A549 (cell line): ENCODE measurements around the gene NEGR1. TPM values are rescaled to one million over a fixed set of nuclear protein-coding genes. Genes with fewer than 3 reads are reported as not detected.

ENCODE experiments used
- ATAC-seq, 2 experiments: fragments of 200-7000 bp in 1 of 2; fragments of >200 bp in 1 of 2; cut with Nextera tagmentation in 1 of 2; cut with Tn5 transposase in 1 of 2; 3 replicates each; pipeline versions ENCODE4 v1.8.0 to v1.9.1; 2018 to 2020; ENCODE audit warnings: mild to moderate bottlenecking in 1 of 2, moderate library complexity in 1 of 2
- CTCF ChIA-PET: fragments of 300-600 bp; sonication (Branson Sonifier 250); formaldehyde crosslinking; extraction: SDS; loops from one replicate; lab custom pipeline; 2021; ENCODE audit warnings: antibody characterized with exemption, inconsistent platforms; lab: Yijun Ruan, JAX
- POLR2A ChIA-PET: fragments of 350-600 bp; formaldehyde crosslinking; extraction: SDS; loops from one replicate; lab custom pipeline; 2021; ENCODE audit warnings: antibody characterized with exemption, inconsistent platforms; lab: Yijun Ruan, JAX
- DNase-seq, 2 experiments: peaks; one replicate each; pipeline versions ENCODE4 v3.0.0 to v3.0.0-alpha.2; 2011 to 2016; ENCODE audit warnings: low read depth in 1 of 2, low spot score in 1 of 2
- FAIRE-seq: peaks from 2 replicates; lab custom pipeline; 2011; peaks lifted over from hg19 to GRCh38; lab: Jason Lieb, UNC
- H3K27ac ChIP-seq, 2 experiments: fragments of >200 bp; sonication (Bioruptor Twin); formaldehyde crosslinking; 3 replicates each; pipeline ENCODE4 v1.5.1; 2016 to 2017
- H3K4me1 ChIP-seq: fragments of >200 bp; sonication (Bioruptor Twin); formaldehyde crosslinking; 3 replicates; pipeline ENCODE4 v1.6.1; 2016
- H3K4me2 ChIP-seq: fragments of >200 bp; sonication (Bioruptor Twin); formaldehyde crosslinking; 3 replicates; pipeline ENCODE4 v1.6.1; 2016
- H3K4me3 ChIP-seq: fragments of >200 bp; sonication (Bioruptor Twin); formaldehyde crosslinking; 3 replicates; pipeline ENCODE4 v1.5.1; 2016
- H3K9me3 ChIP-seq: fragments of >200 bp; sonication (Bioruptor Twin); formaldehyde crosslinking; 3 replicates; pipeline ENCODE4 v1.6.1; 2016
- BHLHE40 ChIP-seq: IDR thresholded peaks from 2 replicates; pipeline ENCODE4 v1.6.1; 2012; ENCODE audit warnings: low read depth, low read length, inconsistent platforms
- CBX2 ChIP-seq: fragments of 200-600 bp; sonication (generic); IDR thresholded peaks from 2 replicates; pipeline ENCODE4 v1.6.1; 2016; ENCODE audit warnings: low read depth, mild to moderate bottlenecking, borderline replicate concordance
- CHD2 ChIP-seq: fragments of 150-350 bp; IDR thresholded peaks from 2 replicates; pipeline ENCODE4 v1.6.1; 2014; ENCODE audit warnings: low read length; ENCODE audit not compliant: partially characterized antibody
- CHD4 ChIP-seq: fragments of 200-600 bp; sonication (generic); IDR thresholded peaks from 2 replicates; pipeline ENCODE4 v1.6.1; 2016; ENCODE audit warnings: antibody characterized with exemption, mild to moderate bottlenecking, borderline replicate concordance
- EHF ChIP-seq: fragments of 250-450 bp; sonication (Bioruptor Pico); IDR thresholded peaks from 2 replicates; pipeline ENCODE4 v1.5.0; 2020; ENCODE audit warnings: mild to moderate bottlenecking
- EP300 ChIP-seq, 2 experiments: fragments of >200 bp; sonication (Bioruptor Twin); formaldehyde crosslinking; IDR thresholded peaks; 2 replicates in 1 of 2; 3 replicates in 1 of 2; pipeline ENCODE4 v1.6.1; 2016 to 2017
- FOSB ChIP-seq: fragments of 250-450 bp; sonication (Bioruptor Pico); IDR thresholded peaks from 2 replicates; pipeline ENCODE4 v1.5.0; 2020; ENCODE audit warnings: mild to moderate bottlenecking, moderate library complexity
- FOXS1 ChIP-seq: fragments of 250-450 bp; sonication (Bioruptor Pico); IDR thresholded peaks from 2 replicates; pipeline ENCODE4 v1.5.0; 2020; ENCODE audit warnings: mild to moderate bottlenecking, moderate library complexity
- GATA3 ChIP-seq: IDR thresholded peaks from 2 replicates; pipeline ENCODE4 v1.6.1; 2012; ENCODE audit warnings: borderline replicate concordance
- HDAC2 ChIP-seq: fragments of 200-600 bp; sonication (generic); IDR thresholded peaks from 2 replicates; pipeline ENCODE4 v1.6.1; 2016
- HEYL ChIP-seq: fragments of 250-450 bp; sonication (Bioruptor Pico); IDR thresholded peaks from 2 replicates; pipeline ENCODE4 v1.8.0; 2021; ENCODE audit warnings: mild to moderate bottlenecking, moderate library complexity
- MAFK ChIP-seq: fragments of 450-650 bp; IDR thresholded peaks from 2 replicates; pipeline ENCODE4 v1.6.1; 2014; ENCODE audit not compliant: partially characterized antibody
- MAZ ChIP-seq: fragments of 150-350 bp; IDR thresholded peaks from 2 replicates; pipeline ENCODE4 v1.6.1; 2014; ENCODE audit warnings: antibody characterized with exemption, low read depth, low read length, borderline replicate concordance
- NFE2L2 ChIP-seq: fragments of 150-350 bp; conservative IDR thresholded peaks from 2 replicates; pipeline ENCODE4 v1.6.1; 2014; ENCODE audit warnings: low read length
- NPAS2 ChIP-seq: fragments of 250-450 bp; sonication (Bioruptor Pico); IDR thresholded peaks from 2 replicates; pipeline ENCODE4 v1.8.0; 2022; ENCODE audit warnings: mild to moderate bottlenecking, moderate library complexity, borderline replicate concordance
- POLR2AphosphoS2 ChIP-seq: conservative IDR thresholded peaks from 2 replicates; pipeline ENCODE4 v1.6.1; 2012; ENCODE audit warnings: low read length, improper control_type of control experiment, inconsistent platforms
- RARB ChIP-seq: fragments of 250-450 bp; sonication (Bioruptor Pico); IDR thresholded peaks from 2 replicates; pipeline ENCODE4 v1.8.0; 2021; ENCODE audit warnings: mild to moderate bottlenecking, moderate library complexity
- SMC3 ChIP-seq: fragments of >200 bp; sonication (Bioruptor Twin); formaldehyde crosslinking; IDR thresholded peaks from 3 replicates; pipeline ENCODE4 v1.6.1; 2018; ENCODE audit warnings: inconsistent platforms
- SREBF2 ChIP-seq: fragments of 450-650 bp; IDR thresholded peaks from 2 replicates; pipeline ENCODE4 v1.6.1; 2014; ENCODE audit warnings: mild to moderate bottlenecking, moderate library complexity
- TP53 ChIP-seq: fragments of 250-450 bp; sonication (Bioruptor Pico); IDR thresholded peaks from 2 replicates; pipeline ENCODE4 v1.5.0; 2021; ENCODE audit warnings: mild to moderate bottlenecking, moderate library complexity
- ZFP36 ChIP-seq: fragments of 450-650 bp; IDR thresholded peaks from 2 replicates; pipeline ENCODE4 v1.6.1; 2014; ENCODE audit warnings: borderline replicate concordance; ENCODE audit not compliant: partially characterized antibody
- ZSCAN20 ChIP-seq: fragments of 250-450 bp; sonication (Bioruptor Pico); IDR thresholded peaks from 2 replicates; pipeline ENCODE4 v1.8.0; 2022; ENCODE audit warnings: mild to moderate bottlenecking, moderate library complexity
- WGBS: methylation state at CpG from one replicate; pipeline ENCODE4 v1.1.6; 2017; ENCODE audit errors: missing lambda C conversion rate; 5-methylcytosine and 5-hydroxymethylcytosine counted together
- polyA plus RNA-seq, 4 experiments: library from polyadenylated mRNA; depleted of rRNA in 3 of 4; stranded (reverse); fragments of >200 nt; fragmentation: RNase III in 1 of 4; extraction: RNeasy Plus Mini Kit Qiagen cat#74134 plus additional on column Dnase treatment in 1 of 4; gene quantifications; 2 replicates in 3 of 4; 3 replicates in 1 of 4; pipeline ENCODE4 v1.2.3, GENCODE V29; 2011 to 2017
- TF ChIP-seq, protein P1 (sequence below): fragments of 250-450 bp; sonication (Bioruptor Pico); IDR thresholded peaks from 2 replicates; pipeline ENCODE4 v1.5.0; 2021; ENCODE audit warnings: mild to moderate bottlenecking, moderate library complexity, borderline replicate concordance
- TF ChIP-seq, protein P2 (sequence below): fragments of >200 bp; sonication (Bioruptor Twin); formaldehyde crosslinking; IDR thresholded peaks from 3 replicates; pipeline ENCODE4 v1.5.1; 2016
- TF ChIP-seq, protein P3 (sequence below): fragments of >200 bp; sonication (Bioruptor Twin); formaldehyde crosslinking; IDR thresholded peaks from 3 replicates; pipeline ENCODE4 v1.6.1; 2016
- TF ChIP-seq, protein P4 (sequence below): IDR thresholded peaks from 2 replicates; pipeline ENCODE4 v1.6.1; 2012
- TF ChIP-seq, protein P5 (sequence below): fragments of 150-350 bp; IDR thresholded peaks from 2 replicates; pipeline ENCODE4 v1.6.1; 2014; ENCODE audit warnings: low read depth, mild to moderate bottlenecking, low read length

The NEGR1 gene
- polyA plus RNA-seq, 2 of the 4 experiments (the other 2 are of a cell fraction): not detected

DNA sequence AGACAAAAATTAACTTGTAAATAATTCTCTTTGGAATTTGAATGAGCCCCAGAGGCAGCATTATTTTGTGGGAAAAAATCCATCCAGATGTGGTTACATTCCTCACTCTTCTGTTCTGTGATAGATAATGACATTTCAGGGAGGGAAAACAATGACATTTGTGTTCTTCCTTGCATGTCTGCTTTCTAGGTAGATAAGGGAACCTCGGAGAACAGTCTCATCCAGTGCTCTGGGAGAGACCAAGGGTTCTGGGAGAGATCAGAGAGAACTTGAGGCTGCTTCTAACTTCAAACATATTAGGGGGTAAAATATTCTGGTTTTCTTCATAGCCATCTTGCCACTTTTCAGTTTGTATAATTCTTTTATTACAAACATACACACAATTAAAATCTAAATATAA lies 269.2 kb downstream of the NEGR1 start:
- 0% methylated on average over 1 of the region's 1 CpG for WGBS

DNA sequence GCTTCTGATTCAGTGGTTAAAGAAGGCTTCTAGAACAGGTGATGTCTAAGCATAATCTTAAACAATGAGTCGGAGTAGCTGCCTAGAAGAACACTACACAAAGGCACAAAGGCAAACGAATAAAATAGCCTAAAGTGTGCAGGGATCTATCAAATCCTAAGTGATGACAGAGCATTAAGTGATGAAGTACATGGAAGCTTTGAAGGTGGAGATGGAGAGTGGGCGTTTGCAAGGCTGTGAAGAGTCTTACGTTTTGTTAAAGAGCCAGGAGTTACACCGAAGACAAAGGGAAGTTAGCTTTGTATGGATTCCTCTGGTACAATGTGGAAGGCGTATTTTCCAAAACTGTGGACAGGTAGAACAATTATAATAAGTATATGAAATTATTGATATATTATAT lies 270.6 kb downstream of the NEGR1 start:
- ChIA-PET CTCF (no interaction called here), POLR2A (no interaction called here)
- 5% methylated on average over 6 of the region's 6 CpGs for WGBS
- ATAC-seq (no peak), DNase-seq (no peak), FAIRE-seq (no peak)
- TF ChIP-seq FOXS1 (CRISPR knock-in tag): no peak
- TF ChIP-seq MAZ: no peak
- no peak for TF ChIP-seq NFE2L2
- TF ChIP-seq SMC3: no peak
- TF ChIP-seq CBX2: no peak
- TF ChIP-seq RARB: no peak
- TF ChIP-seq POLR2AphosphoS2: no peak
- TF ChIP-seq TP53 (CRISPR knock-in tag): no peak
- no peak for TF ChIP-seq ZFP36
- TF ChIP-seq HEYL (CRISPR knock-in tag): no peak
- TF ChIP-seq CHD4: no peak
- no peak for TF ChIP-seq MAFK
- no peak for TF ChIP-seq HDAC2
- TF ChIP-seq, protein P1, sequence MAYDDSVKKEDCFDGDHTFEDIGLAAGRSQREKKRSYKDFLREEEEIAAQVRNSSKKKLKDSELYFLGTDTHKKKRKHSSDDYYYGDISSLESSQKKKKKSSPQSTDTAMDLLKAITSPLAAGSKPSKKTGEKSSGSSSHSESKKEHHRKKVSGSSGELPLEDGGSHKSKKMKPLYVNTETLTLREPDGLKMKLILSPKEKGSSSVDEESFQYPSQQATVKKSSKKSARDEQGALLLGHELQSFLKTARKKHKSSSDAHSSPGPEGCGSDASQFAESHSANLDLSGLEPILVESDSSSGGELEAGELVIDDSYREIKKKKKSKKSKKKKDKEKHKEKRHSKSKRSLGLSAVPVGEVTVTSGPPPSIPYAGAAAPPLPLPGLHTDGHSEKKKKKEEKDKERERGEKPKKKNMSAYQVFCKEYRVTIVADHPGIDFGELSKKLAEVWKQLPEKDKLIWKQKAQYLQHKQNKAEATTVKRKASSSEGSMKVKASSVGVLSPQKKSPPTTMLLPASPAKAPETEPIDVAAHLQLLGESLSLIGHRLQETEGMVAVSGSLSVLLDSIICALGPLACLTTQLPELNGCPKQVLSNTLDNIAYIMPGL (CRISPR knock-in tag): no peak
- no peak for TF ChIP-seq ZSCAN20 (CRISPR knock-in tag)
- TF ChIP-seq CHD2: no peak
- H3K4me1 ChIP-seq: no peaks in the 10 kb centered on the region
- H3K9me3 ChIP-seq: no peaks in the 10 kb centered on the region
- no peak overlapping the region for H3K27ac ChIP-seq
- H3K4me3 ChIP-seq: no peak overlapping the region
- H3K4me2 ChIP-seq: no peak overlapping the region

More for the DNA sequence above, 269.2 kb downstream of the NEGR1 start:
- no peak for ATAC-seq
- Histone ChIP-seq H3K27ac (no peak overlapping the region), H3K4me2 (no peak overlapping the region), H3K4me3 (no peak overlapping the region), H3K4me1 (no peaks in the 10 kb centered on the region), H3K9me3 (no peaks in the 10 kb centered on the region)
- POLR2A ChIA-PET: no interaction called here
- no peak for DNase-seq
- TF ChIP-seq FOSB (CRISPR knock-in tag) (no peak), CHD4 (no peak), TP53 (CRISPR knock-in tag) (no peak), RARB (no peak), CBX2 (no peak), SREBF2 (no peak), SMC3 (no peak), EP300 (IDR thresholded peaks at IDR 0.05) (no peak), NPAS2 (CRISPR knock-in tag) (no peak), ZSCAN20 (CRISPR knock-in tag) (no peak), GATA3 (no peak), FOXS1 (CRISPR knock-in tag) (no peak), EHF (no peak), BHLHE40 (no peak)
- TF ChIP-seq, protein P2, sequence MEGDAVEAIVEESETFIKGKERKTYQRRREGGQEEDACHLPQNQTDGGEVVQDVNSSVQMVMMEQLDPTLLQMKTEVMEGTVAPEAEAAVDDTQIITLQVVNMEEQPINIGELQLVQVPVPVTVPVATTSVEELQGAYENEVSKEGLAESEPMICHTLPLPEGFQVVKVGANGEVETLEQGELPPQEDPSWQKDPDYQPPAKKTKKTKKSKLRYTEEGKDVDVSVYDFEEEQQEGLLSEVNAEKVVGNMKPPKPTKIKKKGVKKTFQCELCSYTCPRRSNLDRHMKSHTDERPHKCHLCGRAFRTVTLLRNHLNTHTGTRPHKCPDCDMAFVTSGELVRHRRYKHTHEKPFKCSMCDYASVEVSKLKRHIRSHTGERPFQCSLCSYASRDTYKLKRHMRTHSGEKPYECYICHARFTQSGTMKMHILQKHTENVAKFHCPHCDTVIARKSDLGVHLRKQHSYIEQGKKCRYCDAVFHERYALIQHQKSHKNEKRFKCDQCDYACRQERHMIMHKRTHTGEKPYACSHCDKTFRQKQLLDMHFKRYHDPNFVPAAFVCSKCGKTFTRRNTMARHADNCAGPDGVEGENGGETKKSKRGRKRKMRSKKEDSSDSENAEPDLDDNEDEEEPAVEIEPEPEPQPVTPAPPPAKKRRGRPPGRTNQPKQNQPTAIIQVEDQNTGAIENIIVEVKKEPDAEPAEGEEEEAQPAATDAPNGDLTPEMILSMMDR: no peak
- TF ChIP-seq, protein P3, sequence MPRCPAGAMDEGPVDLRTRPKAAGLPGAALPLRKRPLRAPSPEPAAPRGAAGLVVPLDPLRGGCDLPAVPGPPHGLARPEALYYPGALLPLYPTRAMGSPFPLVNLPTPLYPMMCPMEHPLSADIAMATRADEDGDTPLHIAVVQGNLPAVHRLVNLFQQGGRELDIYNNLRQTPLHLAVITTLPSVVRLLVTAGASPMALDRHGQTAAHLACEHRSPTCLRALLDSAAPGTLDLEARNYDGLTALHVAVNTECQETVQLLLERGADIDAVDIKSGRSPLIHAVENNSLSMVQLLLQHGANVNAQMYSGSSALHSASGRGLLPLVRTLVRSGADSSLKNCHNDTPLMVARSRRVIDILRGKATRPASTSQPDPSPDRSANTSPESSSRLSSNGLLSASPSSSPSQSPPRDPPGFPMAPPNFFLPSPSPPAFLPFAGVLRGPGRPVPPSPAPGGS: no peak
- TF ChIP-seq, protein P4, sequence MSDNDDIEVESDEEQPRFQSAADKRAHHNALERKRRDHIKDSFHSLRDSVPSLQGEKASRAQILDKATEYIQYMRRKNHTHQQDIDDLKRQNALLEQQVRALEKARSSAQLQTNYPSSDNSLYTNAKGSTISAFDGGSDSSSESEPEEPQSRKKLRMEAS: no peak
- TF ChIP-seq, protein P5, sequence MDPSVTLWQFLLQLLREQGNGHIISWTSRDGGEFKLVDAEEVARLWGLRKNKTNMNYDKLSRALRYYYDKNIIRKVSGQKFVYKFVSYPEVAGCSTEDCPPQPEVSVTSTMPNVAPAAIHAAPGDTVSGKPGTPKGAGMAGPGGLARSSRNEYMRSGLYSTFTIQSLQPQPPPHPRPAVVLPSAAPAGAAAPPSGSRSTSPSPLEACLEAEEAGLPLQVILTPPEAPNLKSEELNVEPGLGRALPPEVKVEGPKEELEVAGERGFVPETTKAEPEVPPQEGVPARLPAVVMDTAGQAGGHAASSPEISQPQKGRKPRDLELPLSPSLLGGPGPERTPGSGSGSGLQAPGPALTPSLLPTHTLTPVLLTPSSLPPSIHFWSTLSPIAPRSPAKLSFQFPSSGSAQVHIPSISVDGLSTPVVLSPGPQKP: no peak
- FAIRE-seq: no peak
- CTCF ChIA-PET: no interaction called here
